ENCODE measurements around the gene IL37. TPM values are rescaled to one million over a fixed set of nuclear protein-coding genes. Genes with fewer than 3 reads are reported as not detected.
A peak's percentile ranks its signal among the peaks of the same experiment; 100 is the strongest.

Gene IL37
- polyA plus RNA-seq, 2 of the 4 experiments (the other 2 are of a cell fraction), result not detected

DNA sequence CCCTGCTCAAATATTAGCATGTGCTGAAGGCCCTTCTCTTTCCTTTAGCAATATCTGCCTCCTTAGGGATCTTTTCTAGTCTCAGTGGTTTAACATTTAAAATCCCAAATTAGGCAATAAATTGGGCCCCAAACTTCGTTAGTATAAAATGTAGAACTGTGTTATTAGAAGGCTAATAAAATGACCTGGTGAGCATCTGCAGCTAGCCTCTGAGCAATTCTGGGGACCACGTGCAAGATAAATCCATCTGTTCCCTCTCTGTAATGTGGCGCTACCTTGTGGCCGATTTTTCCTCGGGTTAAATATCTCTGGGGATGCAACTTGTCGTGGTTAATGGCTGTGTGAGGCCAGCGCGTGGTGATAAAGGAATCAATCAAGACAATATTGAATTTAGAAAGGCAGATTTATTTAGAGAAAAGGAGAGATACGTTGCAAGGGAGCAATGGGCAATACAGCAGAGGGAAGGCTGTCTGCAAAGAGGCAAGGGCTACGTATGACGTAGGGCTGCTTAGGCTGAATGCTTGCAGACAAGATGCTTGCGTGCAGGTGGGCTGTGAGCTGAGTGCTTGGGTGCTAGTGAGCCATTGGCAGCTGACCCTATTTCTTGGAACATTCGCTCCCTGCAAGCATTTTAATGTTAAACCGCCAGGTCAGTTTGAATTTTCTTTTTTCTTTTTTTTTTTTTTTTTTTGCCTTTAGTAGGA lies 48.3 kb downstream of the IL37 start:
- DNase-seq (ENCODE audit: low read depth in 1 of 2, low spot score in 1 of 2), result peak in 1 of 2 experiments; percentile 24
- TF ChIP-seq RNF2 (IDR thresholded peaks at IDR 0.05; ENCODE audit: borderline replicate concordance, low read depth), result no peak
- TF ChIP-seq RCOR1 (IDR thresholded peaks at IDR 0.05; ENCODE audit: low read depth, low read length), result no peak
- TF ChIP-seq, protein P1, sequence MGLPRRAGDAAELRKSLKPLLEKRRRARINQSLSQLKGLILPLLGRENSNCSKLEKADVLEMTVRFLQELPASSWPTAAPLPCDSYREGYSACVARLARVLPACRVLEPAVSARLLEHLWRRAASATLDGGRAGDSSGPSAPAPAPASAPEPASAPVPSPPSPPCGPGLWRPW (IDR thresholded peaks at IDR 0.05), result no peak
- TF ChIP-seq RFX5 (IDR thresholded peaks at IDR 0.05), result no peak
- no peak; the same call in 2 of the 3 replicates for TF ChIP-seq SMC3 (IDR thresholded peaks at IDR 0.05)
- TF ChIP-seq FOSB (CRISPR knock-in tag; IDR thresholded peaks at IDR 0.05), result no peak
- TF ChIP-seq, protein P2, sequence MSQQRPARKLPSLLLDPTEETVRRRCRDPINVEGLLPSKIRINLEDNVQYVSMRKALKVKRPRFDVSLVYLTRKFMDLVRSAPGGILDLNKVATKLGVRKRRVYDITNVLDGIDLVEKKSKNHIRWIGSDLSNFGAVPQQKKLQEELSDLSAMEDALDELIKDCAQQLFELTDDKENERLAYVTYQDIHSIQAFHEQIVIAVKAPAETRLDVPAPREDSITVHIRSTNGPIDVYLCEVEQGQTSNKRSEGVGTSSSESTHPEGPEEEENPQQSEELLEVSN (IDR thresholded peaks at IDR 0.05; ENCODE audit: borderline replicate concordance, low read depth), result no peak
- TF ChIP-seq, protein P3, sequence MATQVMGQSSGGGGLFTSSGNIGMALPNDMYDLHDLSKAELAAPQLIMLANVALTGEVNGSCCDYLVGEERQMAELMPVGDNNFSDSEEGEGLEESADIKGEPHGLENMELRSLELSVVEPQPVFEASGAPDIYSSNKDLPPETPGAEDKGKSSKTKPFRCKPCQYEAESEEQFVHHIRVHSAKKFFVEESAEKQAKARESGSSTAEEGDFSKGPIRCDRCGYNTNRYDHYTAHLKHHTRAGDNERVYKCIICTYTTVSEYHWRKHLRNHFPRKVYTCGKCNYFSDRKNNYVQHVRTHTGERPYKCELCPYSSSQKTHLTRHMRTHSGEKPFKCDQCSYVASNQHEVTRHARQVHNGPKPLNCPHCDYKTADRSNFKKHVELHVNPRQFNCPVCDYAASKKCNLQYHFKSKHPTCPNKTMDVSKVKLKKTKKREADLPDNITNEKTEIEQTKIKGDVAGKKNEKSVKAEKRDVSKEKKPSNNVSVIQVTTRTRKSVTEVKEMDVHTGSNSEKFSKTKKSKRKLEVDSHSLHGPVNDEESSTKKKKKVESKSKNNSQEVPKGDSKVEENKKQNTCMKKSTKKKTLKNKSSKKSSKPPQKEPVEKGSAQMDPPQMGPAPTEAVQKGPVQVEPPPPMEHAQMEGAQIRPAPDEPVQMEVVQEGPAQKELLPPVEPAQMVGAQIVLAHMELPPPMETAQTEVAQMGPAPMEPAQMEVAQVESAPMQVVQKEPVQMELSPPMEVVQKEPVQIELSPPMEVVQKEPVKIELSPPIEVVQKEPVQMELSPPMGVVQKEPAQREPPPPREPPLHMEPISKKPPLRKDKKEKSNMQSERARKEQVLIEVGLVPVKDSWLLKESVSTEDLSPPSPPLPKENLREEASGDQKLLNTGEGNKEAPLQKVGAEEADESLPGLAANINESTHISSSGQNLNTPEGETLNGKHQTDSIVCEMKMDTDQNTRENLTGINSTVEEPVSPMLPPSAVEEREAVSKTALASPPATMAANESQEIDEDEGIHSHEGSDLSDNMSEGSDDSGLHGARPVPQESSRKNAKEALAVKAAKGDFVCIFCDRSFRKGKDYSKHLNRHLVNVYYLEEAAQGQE (IDR thresholded peaks at IDR 0.05), result no peak
- TF ChIP-seq, protein P4, sequence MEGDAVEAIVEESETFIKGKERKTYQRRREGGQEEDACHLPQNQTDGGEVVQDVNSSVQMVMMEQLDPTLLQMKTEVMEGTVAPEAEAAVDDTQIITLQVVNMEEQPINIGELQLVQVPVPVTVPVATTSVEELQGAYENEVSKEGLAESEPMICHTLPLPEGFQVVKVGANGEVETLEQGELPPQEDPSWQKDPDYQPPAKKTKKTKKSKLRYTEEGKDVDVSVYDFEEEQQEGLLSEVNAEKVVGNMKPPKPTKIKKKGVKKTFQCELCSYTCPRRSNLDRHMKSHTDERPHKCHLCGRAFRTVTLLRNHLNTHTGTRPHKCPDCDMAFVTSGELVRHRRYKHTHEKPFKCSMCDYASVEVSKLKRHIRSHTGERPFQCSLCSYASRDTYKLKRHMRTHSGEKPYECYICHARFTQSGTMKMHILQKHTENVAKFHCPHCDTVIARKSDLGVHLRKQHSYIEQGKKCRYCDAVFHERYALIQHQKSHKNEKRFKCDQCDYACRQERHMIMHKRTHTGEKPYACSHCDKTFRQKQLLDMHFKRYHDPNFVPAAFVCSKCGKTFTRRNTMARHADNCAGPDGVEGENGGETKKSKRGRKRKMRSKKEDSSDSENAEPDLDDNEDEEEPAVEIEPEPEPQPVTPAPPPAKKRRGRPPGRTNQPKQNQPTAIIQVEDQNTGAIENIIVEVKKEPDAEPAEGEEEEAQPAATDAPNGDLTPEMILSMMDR (IDR thresholded peaks at IDR 0.05), result peak; percentile 36; the same call in 1 of the 3 replicates
- TF ChIP-seq HEYL (CRISPR knock-in tag; IDR thresholded peaks at IDR 0.05), result no peak
- TF ChIP-seq ZSCAN20 (CRISPR knock-in tag; IDR thresholded peaks at IDR 0.05), result no peak
- TF ChIP-seq, protein P5, sequence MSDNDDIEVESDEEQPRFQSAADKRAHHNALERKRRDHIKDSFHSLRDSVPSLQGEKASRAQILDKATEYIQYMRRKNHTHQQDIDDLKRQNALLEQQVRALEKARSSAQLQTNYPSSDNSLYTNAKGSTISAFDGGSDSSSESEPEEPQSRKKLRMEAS (IDR thresholded peaks at IDR 0.05), result peak; percentile 49
- TF ChIP-seq, protein P6, sequence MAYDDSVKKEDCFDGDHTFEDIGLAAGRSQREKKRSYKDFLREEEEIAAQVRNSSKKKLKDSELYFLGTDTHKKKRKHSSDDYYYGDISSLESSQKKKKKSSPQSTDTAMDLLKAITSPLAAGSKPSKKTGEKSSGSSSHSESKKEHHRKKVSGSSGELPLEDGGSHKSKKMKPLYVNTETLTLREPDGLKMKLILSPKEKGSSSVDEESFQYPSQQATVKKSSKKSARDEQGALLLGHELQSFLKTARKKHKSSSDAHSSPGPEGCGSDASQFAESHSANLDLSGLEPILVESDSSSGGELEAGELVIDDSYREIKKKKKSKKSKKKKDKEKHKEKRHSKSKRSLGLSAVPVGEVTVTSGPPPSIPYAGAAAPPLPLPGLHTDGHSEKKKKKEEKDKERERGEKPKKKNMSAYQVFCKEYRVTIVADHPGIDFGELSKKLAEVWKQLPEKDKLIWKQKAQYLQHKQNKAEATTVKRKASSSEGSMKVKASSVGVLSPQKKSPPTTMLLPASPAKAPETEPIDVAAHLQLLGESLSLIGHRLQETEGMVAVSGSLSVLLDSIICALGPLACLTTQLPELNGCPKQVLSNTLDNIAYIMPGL (CRISPR knock-in tag; IDR thresholded peaks at IDR 0.05; ENCODE audit: borderline replicate concordance), result no peak
- TF ChIP-seq ZFP36 (IDR thresholded peaks at IDR 0.05; ENCODE audit: borderline replicate concordance, partially characterized antibody), result no peak
- no peak for TF ChIP-seq CEBPB (IDR thresholded peaks at IDR 0.05)
- H3K4me3 ChIP-seq, result no peak overlapping the region
- H3K27ac ChIP-seq, result no peak overlapping the region
- no peaks in the 10 kb centered on the region for H3K9me3 ChIP-seq
- ChIA-PET POLR2A (no interaction called here), CTCF (interaction anchor here (0.6 to 3.9 kb wide), 30 partner anchors 9 to 370 kb away, joined by 3 to 35 read pairs (median 3); partner anchors contain the start of gene IL36G)
- 65% methylated on average over 14 of the region's 14 CpGs for WGBS (ENCODE audit: missing lambda C conversion rate)
- FAIRE-seq, result no peak
- H3K4me2 ChIP-seq, result no peak overlapping the region
- ATAC-seq, result peak; percentile 35 to 56; a peak in 3 of 6 replicates
- no peaks in the 10 kb centered on the region for H3K4me1 ChIP-seq
